NCI-H82 treated with DMSO at 0.1 percent for 48 hours (cell line): ENCODE results near the gene CDC42EP5.
A peak's percentile ranks its signal among the peaks of the same experiment; 100 is the strongest.

Experiments
- DNase-seq: peaks from one replicate; lab custom pipeline; 2025; ENCODE audit not compliant: unreplicated experiment; lab: John Stamatoyannopoulos, UW

CDC42EP5 gene

DNA sequence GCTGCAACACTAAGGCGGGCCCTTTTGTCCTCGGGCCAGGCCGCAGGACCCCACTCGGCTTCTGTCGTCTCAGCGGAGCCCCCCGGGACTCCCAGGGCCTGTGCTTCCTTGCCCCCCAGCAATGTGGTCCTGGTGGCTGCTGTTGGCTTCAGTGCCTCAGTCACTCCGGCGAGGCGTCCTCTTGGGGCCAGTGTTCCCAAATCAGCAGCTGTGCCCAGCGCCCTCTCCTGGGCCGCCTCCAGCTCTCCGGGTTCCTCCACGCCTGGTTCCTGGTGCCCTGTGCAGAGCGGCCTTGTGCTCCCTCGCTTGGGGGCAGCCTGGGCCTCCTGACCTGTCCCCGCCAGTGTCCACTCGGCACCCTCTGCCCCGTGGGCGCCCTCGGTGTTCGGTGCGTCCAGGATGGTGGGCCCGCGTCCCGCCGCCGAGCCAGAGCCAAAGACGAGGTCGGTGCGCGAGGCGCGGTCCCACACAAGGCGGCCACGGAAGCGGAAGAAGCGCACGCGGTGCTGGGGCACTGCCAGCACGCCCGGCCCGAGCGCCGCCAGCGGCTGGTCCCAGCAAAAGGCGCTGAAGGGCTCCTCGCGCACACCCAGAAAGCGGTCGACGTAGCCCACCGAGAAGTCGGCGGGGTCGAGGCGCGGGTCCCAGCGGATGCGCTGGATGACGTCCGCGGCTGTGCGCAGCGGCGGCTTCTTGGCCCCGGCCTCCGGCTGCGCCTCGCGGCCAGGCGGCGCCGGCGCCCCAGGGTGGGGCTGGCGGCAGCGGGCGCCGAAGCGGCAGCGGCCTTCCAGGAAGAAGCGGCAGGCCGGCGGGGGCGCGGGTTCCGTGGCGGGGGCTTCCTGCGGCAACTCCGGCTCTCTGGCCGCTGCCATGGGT lies 10.2 kb downstream of the CDC42EP5 start:
- peak; percentile 1 for DNase-seq

DNA sequence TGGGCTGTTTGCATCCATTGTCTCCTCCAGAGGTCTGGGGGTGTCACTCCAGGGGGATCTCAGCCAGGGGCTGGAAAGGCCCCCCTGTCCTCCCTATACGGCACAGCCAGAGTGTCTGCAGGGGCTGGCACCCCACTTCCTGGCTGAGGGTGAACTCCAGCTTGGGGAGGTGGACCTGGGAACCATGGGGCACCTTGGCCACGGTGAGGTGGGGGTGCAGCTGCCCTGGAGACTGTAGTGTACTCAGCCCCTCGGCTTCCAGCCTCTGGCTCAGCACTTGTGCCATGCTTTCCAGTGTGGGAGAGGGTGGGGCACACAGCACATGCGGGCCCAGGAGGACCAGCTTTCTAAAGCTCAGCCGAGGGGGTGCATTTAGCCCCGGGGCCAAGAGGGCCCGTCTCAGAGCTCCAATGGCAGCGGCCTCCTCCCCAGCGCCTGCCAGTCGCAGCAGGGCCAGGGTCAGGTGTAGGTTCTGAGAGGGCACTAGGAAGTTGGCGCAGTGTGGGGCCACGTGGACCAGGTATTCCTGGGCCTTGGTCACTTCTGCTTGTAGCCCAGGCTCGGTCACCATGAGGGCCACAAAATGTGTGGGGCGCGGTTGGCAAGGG lies 10.9 kb downstream of the CDC42EP5 start:
- no peak for DNase-seq

DNA sequence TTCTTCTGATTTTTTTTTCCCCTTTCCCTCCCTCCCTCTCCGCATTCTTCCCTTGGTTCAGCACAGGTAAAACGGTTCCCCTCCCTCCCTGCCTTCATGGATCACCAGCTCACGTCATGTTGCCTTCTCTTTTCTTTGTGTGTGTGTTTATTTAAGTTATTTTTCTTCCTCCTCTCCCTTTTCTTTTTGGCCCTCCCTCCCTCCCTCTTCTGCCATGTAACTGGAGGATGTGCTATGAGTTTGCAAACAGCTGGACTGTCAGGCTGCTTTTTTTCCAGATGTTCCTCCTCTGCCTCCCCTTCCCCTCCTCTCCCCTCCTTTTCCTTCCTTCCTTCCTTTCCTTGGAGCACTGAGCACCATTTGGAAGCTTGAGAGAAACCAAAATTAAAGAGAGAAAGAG lies 11.5 kb downstream of the CDC42EP5 start:
- DNase-seq, result no peak

DNA sequence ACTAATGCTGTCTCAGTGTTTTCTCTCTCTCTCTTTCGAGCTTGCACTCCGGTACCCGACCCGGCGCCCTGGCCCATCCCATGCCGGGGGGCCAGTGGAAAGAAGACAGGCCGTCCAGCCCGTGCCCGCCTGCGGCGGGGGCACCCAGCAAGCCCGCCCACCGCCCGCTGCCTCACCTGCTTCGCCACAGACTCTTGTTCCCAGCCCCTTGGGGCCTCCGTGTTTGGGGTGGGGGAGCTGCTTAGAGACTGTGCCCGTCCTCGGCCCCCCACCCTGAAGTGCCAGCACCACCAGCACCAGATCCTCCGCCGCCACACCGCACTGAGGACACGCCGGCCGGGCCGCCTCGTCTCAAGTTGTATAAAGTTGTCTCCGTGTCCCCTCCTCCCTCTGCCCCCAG lies 11.9 kb downstream of the CDC42EP5 start:
- no peak for DNase-seq

DNA sequence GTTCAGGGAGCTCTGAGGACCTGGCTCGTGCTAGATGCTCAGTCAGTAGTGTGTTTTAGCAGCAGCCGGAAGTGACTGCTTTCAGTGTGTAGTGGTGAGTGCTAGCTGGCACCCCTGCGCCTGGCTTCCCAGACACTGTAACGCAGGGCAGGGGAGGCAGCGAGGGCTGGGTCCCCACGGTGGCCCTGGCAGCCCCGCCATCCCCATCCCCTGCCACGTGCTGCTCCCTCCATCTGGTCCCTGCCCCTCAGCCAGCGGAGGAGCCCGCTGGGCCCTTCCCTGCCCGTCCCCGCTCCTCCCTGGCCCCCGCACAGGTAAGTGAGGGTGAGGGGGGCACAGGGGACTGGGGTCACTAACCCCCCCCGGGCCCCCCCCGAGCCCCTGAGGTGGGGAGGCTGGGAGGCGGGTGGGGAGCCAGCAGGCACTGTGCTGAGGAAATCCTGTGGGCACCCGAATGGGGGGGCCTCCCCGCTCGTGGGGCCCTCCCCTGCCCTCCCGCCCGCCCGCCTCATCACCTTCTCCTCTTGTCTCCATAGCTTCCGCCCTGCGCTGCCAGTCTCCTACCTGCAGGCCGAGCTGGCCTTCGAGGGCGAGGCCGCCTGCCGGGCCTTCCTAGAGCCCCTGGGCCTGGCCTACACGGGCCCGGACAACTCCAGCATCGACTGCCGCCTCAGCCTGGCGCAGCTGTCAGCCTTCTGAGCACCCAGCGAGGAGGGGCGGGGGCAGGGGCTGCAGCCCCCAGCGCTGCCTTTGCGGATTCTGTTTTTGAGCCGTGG lies 12.7 kb downstream of the CDC42EP5 start:
- no peak for DNase-seq

DNA sequence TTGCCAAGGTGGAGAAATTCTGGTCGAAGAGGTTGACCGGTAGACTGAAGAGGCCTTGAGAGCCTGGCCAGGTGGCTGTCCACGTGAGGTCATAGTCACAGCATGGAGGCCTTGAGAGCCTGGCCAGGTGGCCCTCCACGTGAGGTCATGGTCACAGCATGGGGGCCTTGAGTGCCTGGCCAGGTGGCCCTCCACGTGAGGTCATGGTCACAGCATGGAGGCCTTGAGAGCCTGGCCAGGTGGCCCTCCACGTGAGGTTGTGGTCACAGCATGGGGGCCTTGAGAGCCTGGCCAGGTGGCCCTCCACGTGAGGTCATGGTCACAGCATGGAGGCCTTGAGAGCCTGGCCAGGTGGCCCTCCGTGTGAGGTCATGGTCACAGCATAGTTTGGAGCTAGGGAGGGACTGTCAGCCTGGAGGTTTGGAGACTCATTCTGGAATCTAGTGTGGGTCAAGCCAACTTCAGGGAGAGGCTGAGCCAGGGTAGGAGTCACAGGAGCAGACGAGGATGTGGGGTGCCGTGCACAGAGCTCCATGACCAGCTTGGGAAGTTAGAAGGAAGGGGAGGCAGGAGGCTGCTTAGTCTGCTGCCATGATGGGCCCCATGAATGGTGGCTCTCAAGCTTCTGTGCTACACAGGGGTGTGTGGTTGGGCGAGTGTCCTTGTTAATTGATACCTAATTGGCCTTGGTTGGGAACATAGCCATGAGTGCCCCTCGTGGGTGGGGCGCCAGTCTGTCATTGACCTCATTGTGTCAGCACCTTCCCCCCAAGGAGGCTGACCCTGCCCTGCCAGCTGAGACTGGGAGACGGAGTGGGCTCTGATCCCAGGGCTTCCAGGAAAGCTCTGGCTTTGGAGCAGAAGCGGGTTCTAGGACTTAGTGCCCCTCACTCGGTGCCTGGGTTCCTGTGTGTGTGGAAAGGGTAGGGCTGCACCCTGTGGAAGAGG lies 13.5 kb downstream of the CDC42EP5 start:
- no peak for DNase-seq

DNA sequence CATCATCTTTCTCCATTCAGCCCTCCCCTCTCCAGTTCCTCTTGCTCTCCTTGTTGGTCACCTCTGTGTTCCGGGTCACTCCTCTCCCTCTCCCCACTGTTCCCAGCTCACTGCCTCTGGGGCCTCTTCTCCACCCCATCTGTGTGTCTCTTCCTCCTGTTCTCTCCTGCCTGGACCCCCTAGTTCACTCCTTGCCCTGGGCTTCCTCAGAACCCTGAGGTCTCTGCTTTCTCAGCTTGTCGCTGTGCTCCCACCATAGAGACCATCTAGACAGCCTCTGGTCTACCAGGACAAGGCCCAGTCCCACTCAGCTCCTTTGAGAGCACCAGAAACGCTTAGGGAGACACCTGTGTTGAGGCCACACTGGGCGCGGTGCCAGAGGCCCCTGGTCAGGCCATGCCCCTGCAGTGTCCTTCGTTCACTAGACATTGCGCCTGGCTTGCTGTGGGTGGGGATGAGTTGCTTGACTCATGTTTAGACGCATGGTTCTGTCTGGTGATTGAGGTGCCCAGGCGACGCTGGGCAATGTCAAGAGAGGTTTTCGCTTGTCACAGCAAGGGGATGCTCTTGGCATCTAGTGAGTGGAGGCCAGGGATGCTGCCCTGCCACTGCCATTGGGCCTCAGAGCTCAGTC lies 14.3 kb downstream of the CDC42EP5 start:
- no peak for DNase-seq

DNA sequence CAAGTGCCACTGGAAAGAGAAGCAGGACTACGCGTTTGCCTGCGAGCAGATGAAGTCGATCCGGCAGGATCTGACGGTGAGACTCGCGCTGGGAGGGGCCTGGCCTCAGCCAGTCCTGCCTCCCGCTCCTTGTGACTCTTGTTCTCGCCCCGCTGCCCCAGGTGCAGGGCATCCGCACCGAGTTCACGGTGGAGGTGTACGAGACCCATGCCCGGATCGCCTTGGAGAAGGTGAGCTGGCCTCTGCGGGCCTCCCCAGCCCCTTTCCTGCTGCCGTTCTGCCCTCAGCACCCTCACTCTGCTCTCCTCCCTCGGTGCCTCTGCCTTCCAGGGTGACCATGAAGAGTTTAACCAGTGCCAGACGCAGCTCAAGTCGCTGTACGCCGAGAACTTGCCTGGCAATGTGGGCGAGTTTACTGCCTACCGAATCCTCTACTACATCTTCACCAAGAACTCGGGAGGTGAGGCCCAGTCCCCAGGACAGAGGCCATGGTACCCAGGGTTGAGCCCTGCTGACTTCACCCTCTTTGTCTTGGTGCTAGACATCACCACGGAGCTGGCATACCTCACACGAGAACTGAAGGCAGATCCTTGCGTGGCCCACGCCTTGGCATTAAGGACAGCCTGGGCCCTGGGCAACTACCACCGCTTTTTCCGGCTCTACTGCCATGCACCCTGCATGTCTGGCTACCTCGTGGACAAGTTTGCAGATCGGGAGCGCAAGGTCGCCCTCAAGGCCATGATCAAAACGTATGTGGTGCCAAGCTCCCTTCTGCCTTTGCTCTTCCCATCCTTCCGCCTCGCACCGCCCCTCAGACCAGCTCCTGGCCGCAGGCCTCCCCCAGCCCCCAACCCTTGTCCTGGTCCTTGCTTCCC lies 15.1 kb downstream of the CDC42EP5 start:
- DNase-seq, result no peak

DNA sequence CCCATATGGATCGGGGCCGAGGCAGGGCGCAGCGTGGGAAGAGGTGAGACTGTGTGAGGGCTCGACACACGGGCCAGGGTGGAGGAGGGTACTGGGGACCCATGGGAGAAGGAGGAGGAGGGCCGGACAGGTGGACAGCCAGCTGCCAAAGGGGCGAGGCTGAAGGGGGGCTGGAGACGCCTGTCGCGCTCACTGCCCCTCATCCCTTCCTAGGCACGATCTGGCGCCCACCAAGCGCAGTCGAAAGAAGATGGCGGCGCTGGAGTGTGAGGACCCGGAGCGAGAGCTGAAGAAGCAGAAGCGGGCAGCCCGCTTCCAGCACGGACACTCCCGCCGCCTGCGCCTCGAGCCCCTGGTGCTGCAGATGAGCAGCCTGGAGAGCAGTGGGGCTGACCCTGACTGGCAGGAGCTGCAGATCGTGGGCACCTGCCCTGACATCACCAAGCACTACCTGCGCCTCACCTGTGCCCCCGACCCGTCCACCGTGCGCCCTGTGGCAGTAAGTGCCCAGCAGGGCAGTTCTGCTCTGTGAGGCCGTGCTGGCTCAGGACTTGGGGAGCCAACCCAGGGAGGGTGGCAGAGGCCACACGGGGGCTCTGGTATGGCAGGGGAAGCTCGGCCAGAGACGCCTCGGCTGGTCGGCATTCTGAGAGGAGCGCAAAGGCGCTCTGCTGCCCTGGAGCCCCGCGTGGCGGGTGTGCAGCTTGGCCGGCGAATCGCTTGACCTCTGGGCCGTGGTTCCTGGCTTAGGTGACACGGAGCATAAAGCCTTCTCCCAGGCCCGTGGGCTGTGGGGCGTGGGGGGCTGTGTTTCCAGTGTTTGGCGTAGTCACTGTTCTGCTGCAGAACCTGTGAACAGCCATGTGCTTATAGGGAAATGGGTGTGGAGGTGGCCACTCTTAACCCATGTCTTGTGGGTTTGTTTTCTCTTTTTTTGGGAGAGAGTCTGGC lies 16.4 kb downstream of the CDC42EP5 start:
- no peak for DNase-seq

DNA sequence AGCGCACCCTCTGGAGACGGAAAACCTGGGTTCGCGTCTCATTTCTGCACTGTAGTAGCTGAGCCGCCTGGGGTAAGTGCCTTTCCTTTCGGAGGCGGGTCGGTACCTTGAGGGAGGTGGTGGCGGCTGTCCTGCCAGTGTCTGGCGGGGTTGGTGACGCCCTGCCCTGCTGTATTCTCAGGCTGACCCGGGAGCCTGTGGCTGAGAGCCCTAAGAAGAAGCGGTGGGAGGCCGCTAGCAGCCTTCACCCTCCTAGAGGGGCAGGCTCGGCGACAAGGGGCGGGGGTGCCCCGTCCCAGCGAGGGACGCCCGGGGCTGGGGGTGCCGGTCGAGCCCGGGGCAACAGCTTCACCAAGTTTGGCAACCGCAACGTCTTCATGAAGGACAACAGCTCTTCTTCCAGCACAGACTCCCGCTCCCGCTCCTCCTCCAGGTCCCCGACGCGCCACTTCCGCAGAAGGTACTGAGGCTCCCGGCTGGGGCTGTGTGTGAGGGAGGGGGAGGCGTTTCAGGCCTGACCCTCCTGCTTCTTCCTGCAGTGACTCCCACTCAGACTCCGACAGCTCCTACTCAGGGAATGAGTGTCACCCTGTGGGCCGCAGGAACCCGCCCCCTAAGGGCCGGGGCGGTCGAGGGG lies 17.2 kb downstream of the CDC42EP5 start:
- no peak for DNase-seq

DNA sequence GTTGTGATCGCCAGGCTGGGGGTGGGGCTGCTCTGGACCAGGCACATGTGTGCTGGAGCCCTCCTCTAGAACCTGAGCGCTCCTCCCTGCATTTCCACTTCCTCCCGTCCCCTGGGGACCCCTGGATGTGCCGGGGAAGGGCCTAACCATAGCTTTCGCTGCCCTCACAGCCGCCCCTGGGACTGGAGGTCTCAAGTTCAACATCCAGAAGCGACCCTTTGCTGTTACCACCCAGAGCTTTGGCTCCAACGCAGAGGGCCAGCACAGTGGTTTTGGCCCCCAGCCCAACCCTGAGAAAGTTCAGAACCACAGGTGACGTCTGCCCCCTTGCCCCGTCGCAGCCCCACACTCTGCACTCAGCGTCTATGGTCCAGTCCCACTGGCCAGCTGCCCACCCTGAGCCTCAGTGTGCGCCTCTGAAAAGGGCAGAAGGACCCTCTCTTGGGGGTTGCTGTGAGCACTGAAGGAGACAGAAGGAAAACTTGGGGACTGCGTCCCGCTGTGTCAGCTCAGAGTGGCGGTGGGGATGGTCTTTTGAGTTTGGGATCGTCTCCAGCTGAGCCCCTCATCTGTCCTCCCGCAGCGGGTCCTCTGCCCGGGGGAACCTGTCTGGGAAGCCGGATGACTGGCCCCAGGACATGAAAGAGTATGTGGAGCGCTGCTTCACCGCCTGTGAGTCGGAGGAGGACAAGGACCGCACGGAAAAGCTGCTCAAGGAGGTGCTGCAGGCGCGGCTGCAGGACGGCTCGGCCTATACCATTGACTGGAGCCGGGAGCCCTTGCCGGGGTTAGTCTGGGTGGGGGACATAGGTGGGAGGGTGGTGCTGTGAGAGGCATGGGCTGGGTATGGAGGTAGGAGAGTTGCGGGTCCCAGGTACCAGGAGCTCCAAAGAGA lies 18.1 kb downstream of the CDC42EP5 start:
- DNase-seq, result no peak

DNA sequence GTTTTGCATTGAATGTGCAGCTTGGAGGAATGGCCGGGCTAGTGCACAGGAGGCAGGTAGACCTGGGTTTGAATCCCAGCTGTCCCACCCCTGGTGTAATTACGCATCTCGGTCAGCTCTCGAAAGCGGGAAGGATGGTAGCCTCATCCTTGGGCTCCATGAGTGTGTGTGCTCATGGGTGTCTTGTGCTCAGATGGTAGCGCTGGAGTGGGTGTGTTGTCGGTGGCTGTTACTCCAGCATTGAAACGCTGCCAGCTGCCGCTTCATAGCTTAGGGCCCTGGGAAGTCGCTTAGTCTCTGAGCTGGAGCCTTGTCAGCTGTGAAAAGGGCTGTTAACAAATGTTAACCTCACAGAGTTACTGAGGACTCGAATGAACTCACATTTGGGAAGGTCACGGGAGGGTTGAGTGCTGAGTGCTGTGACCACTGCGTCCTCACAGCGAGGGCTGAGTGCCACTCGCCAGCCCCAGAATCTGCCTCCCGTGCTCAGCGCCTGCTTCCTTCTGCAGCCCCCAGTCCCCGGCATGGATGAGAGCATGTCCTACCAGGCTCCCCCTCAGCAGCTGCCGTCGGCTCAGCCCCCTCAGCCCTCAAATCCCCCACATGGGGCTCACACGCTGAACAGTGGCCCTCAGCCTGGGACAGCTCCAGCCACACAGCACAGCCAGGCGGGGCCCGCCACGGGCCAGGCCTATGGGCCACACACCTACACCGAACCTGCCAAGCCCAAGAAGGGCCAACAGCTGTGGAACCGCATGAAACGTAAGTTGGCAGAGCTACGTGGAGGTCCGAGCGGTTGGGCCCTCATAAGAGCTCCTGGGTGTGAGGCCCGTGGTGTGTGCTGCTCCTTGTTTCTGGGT lies 18.9 kb downstream of the CDC42EP5 start:
- no peak for DNase-seq

DNA sequence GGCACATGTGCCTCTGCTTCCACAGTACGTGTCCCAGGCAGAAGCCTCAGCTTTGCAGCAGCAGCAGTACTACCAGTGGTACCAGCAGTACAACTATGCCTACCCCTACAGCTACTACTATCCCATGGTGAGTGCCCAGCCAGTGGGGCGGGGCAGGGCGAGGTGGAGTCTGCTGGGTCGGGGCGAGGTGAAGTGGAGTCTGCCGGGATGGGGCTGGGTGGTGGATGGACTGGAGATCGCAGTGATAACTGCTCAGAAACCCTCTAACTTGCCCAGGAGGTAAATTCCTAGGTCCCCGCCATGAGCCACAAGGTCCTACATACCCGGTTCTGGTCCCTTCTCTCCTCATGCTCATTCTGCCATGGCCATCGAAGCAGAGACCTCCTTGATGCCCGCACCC lies 20.5 kb downstream of the CDC42EP5 start:
- DNase-seq, result no peak

DNA sequence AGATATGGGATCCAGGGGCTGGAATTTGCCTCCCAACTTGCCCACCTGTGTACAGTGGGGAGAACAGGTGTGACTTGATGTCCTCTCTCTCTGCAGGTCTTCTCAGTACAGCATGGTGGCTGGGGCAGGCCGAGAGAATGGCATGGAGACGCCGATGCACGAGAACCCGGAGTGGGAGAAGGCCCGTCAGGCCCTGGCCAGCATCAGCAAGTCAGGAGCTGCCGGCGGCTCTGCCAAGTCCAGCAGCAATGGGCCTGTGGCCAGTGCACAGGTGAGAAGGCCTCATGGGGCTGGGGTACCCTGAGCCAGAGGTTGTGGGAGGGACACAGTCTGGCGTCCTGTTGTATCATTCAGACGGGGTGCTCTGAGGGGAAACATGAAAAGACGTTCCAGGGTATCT lies 21.1 kb downstream of the CDC42EP5 start:
- DNase-seq, result no peak

DNA sequence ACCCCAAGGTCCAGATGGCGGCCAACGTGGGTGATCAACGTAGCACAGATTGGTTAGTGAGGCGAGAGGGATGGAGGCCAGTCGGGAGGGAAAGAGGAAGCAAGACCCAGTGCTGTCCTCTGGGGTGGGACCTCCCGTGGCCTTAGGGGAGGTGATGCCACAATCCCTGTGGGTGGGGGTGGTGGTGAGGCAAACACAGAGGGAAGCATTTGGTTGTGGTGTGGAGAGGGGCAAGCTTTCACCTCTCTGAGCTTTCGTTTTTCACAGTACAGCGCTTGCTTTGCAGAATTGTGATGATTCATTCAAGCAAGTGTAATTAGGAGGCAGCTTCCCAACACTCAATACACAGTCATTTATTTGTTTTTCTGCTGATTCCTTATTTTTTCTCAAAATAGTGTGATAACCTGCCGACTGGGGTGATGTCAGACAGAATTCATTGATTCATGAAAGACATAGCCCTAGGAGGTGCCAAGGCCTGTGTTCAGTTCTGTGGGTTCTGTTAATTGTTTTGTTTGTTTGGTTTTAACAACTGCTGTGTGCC lies 21.7 kb downstream of the CDC42EP5 start:
- no peak for DNase-seq

DNA sequence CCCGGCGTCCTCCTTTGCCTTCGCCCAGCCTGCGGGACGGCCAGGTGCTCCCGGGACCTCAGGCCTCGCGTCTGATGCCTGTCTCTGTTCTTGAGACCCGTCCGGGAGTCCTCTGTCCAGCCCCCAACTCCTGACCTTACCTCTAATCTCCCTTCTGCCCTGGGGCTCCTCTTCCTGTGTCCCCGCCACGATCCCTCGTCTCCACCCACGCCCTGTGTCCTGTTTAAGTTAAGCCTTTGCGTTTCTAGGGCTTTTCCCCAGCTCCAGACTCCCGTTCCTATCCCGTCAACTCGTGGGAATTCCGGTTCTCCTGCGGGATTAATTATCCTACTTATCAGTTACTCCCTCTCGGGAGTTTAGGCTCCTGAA lies 23.4 kb downstream of the CDC42EP5 start:
- no peak for DNase-seq
